Choroid plexus epithelial cell (primary cell): ENCODE measurements around the gene TBC1D1.
A peak's percentile ranks its signal among the peaks of the same experiment; 100 is the strongest.

ENCODE experiments used
- DNase-seq: peaks from one replicate; pipeline ENCODE4 v3.0.0-alpha.2; 2010; ENCODE audit warnings: low read depth
- H3K4me3 ChIP-seq: 2 replicates; pipeline ENCODE4 v1.5.1; 2011; ENCODE audit warnings: low read depth, mild to moderate bottlenecking, control low read depth, low read length, moderate library complexity
- CTCF ChIP-seq: conservative IDR thresholded peaks from 2 replicates; pipeline ENCODE4 v1.5.1; 2011; ENCODE audit warnings: low read depth, mild to moderate bottlenecking, control low read depth, inconsistent platforms, low read length, moderate library complexity

Gene TBC1D1

GRCh38 chr4:38090455-38091246 lies 199.8 kb downstream of the TBC1D1 start:
- H3K4me3 ChIP-seq: no peak overlapping the region

GRCh38 chr4:38091636-38092035 lies 200.8 kb downstream of the TBC1D1 start:
- peak; percentile 58 for DNase-seq
- no peak overlapping the region for H3K4me3 ChIP-seq
- TF ChIP-seq CTCF: no peak

More at GRCh38 chr4:38090455-38091246, 199.8 kb downstream of the TBC1D1 start:
- no peak for TF ChIP-seq CTCF
- no peak for DNase-seq

- no peak for TF ChIP-seq CTCF
- H3K4me3 ChIP-seq: no peak overlapping the region
- peak; percentile 35 for DNase-seq
Observed at GRCh38 chr4:38092701-38093100, 201.8 kb downstream of the TBC1D1 start.

GRCh38 chr4:38094419-38094818 lies 203.5 kb downstream of the TBC1D1 start:
- TF ChIP-seq CTCF: no peak
- no peak for DNase-seq

GRCh38 chr4:38095691-38096090 lies 204.8 kb downstream of the TBC1D1 start:
- H3K4me3 ChIP-seq: no peak overlapping the region
- no peak for TF ChIP-seq CTCF
- no peak for DNase-seq

More at GRCh38 chr4:38094419-38094818, 203.5 kb downstream of the TBC1D1 start:
- H3K4me3 ChIP-seq: no peak overlapping the region

GRCh38 chr4:38097818-38098217 lies 206.9 kb downstream of the TBC1D1 start:
- DNase-seq: no peak
- H3K4me3 ChIP-seq: no peak overlapping the region
- no peak for TF ChIP-seq CTCF
